Lung (tissue), 12 donors: ENCODE measurements around the gene B3GALT6. TPM values are rescaled to one million over a fixed set of nuclear protein-coding genes. Genes with fewer than 3 reads are reported as not detected.

Experiments used
- ATAC-seq: fragments of 200-7000 bp; cut with Tn5 transposase; one replicate; pipeline ENCODE4 v1.9.1; 2020; ENCODE audit warnings: moderate number of reproducible peaks; ENCODE audit not compliant: insufficient read depth, low FRiP score
- DNase-seq, 3 donors: peaks; one replicate each; pipeline ENCODE4 v3.0.0-alpha.2; 2013 to 2017
- H3K27ac ChIP-seq, 2 donors: one replicate each; pipeline ENCODE4 v1.5.1; 2013; ENCODE audit warnings: mild to moderate bottlenecking in 2 of 2, moderate library complexity in 2 of 2, control low read depth in 1 of 2, inconsistent platforms in 1 of 2, low read depth in 1 of 2, low read length in 1 of 2
- H3K27me3 ChIP-seq, 3 donors: one replicate each; pipeline ENCODE4 v1.5.1; 2013; ENCODE audit warnings: low read length in 2 of 3; ENCODE audit not compliant: control insufficient read depth in 3 of 3, insufficient read depth in 3 of 3
- H3K36me3 ChIP-seq, 4 donors: one replicate each; pipeline ENCODE4 v1.5.1; 2013; ENCODE audit warnings: low read length in 4 of 4, mild to moderate bottlenecking in 1 of 4, moderate library complexity in 1 of 4; ENCODE audit not compliant: control insufficient read depth in 4 of 4, insufficient read depth in 4 of 4
- H3K4me1 ChIP-seq, 5 donors: one replicate each; pipeline ENCODE4 v1.5.1; 2013; ENCODE audit warnings: low read length in 5 of 5, mild to moderate bottlenecking in 2 of 5, moderate library complexity in 1 of 5; ENCODE audit not compliant: control insufficient read depth in 5 of 5, insufficient read depth in 5 of 5
- H3K4me3 ChIP-seq: one replicate; pipeline ENCODE4 v1.5.1; 2013; ENCODE audit warnings: mild to moderate bottlenecking, control low read depth, moderate library complexity
- H3K9ac ChIP-seq, 2 donors: one replicate each; pipeline ENCODE4 v1.5.1; 2013; ENCODE audit warnings: low read length in 2 of 2, control low read depth in 1 of 2; ENCODE audit not compliant: insufficient read depth in 1 of 2
- H3K9me3 ChIP-seq, 4 donors: one replicate each; pipeline ENCODE4 v1.5.1; 2013; ENCODE audit warnings: low read length in 3 of 4, mild to moderate bottlenecking in 1 of 4, moderate library complexity in 1 of 4; ENCODE audit not compliant: control insufficient read depth in 4 of 4, insufficient read depth in 3 of 4
- WGBS, 2 donors: extraction: QIAGEN DNeasy Blood & Tissue Kit; methylation state at CpG; one replicate each; pipeline ENCODE4 v1.1.7; 2013; 5-methylcytosine and 5-hydroxymethylcytosine counted together
- polyA plus RNA-seq, 2 donors: library from polyadenylated mRNA; stranded (reverse); fragments of 200-250 nt; gene quantifications; one replicate each; pipeline ENCODE4 v1.2.1, GENCODE V29; 2013
- total RNA-seq, 2 donors: library from RNA; depleted of rRNA in 1 of 2; stranded (reverse); fragments of >200 nt in 1 of 2; gene quantifications; one replicate each; pipeline ENCODE4 v1.2.1, GENCODE V29; 2014 to 2021
- TF ChIP-seq, protein P1 (sequence below): IDR thresholded peaks from 2 replicates; pipeline ENCODE4 v1.5.1; 2012; ENCODE audit warnings: mild to moderate bottlenecking; ENCODE audit errors: control extremely low read depth, extremely low read depth
- donor health status: control.
- donor health status: control.
- donor health status: Bipolar disorder and iron deficiency.
- donor health status: healthy.
- donor health status: DM: yes; HTN: yes; CAD: no.

The B3GALT6 gene
- total and polyA plus RNA-seq, 4 donors, result 7.0 to 28.3 (median 15.8) TPM

DNA sequence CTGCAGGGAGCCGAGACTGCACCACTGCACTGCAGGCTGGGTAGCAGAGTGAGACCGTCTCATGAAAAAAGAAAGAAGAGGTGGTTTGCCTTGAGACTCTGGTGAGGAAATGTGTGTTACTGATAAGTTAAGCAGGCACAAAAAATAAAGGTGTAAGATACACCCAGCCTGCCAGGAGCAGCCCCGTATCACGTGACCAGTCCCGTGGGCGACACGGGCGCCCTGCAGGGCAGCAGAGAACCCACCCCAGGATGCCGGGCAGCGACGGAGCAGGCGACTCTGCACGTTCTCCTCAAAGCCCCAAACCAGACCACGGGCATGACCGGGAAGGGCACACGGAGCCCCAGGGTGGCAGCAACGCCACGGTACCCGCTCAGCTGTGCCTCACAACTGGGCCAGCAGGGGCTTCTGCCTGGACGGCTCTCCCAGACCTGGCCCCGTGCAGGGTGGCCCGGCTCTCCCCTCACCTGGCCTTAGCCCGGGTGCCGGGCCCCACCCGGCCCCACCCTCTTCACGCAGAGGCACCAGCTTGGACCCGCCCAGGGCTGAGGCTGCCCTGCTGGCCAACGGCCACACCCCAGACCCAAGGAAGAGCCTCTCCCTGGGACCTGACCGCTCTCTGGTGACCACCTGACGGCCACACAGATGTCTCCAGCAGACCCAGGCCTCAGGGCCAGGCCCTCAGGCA is 10.0 kb upstream of the B3GALT6 start:
- no peak overlapping the region for H3K4me3 ChIP-seq
- no peak for DNase-seq

DNA sequence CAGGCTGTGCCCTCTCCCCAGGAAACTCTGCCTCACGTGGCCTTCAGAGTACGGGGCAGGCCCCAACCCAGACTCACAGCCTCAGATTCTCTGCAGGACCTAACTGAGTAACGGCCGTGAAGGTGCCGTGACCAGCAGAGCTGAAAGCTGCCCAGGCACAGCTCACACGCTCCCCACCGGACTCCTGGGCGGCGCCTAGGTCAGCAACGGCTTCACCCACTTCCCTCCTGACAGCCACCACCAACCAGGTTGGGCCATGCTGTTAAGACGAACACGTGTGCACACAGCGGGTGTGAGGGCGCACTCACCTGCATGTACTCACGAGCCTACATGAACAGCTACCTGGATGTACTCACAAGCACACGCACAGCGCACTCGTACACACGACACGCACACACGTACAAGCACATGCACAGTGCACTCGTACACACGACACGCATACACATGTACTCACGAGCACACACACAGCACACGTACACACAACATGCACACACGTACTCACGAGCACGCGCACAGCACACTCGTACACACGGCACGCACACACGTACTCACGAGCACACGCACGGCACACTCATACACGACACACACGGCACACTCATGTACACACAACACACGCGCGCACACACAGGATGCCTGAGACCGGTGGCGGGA is 9.3 kb upstream of the B3GALT6 start:
- H3K27ac ChIP-seq, result no peak overlapping the region
- no peaks in the 10 kb centered on the region for H3K4me1 ChIP-seq
- no peak for ATAC-seq
- H3K9me3 ChIP-seq, result peaks cover 0 to 2% (median 0%) of the 10 kb centered on the region in 4 donors
- 95 to 97% methylated on average over 44 of the region's 44 CpGs for WGBS, 2 donors
- H3K4me3 ChIP-seq, result no peak overlapping the region
- H3K27me3 ChIP-seq, result no peaks in the 10 kb centered on the region
- no peak overlapping the region for H3K9ac ChIP-seq
- TF ChIP-seq, protein P1, sequence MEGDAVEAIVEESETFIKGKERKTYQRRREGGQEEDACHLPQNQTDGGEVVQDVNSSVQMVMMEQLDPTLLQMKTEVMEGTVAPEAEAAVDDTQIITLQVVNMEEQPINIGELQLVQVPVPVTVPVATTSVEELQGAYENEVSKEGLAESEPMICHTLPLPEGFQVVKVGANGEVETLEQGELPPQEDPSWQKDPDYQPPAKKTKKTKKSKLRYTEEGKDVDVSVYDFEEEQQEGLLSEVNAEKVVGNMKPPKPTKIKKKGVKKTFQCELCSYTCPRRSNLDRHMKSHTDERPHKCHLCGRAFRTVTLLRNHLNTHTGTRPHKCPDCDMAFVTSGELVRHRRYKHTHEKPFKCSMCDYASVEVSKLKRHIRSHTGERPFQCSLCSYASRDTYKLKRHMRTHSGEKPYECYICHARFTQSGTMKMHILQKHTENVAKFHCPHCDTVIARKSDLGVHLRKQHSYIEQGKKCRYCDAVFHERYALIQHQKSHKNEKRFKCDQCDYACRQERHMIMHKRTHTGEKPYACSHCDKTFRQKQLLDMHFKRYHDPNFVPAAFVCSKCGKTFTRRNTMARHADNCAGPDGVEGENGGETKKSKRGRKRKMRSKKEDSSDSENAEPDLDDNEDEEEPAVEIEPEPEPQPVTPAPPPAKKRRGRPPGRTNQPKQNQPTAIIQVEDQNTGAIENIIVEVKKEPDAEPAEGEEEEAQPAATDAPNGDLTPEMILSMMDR, result no peak
- peaks cover 11 to 82% (median 18%) of the 10 kb centered on the region in 4 donors for H3K36me3 ChIP-seq
- DNase-seq, result no peak

More for the DNA sequence above, 10.0 kb upstream of the B3GALT6 start:
- Histone ChIP-seq H3K9ac (no peak overlapping the region), H3K4me1 (no peaks in the 10 kb centered on the region), H3K27ac (no peak overlapping the region), H3K9me3 (peaks cover 0 to 2% (median 0%) of the 10 kb centered on the region in 4 donors), H3K27me3 (no peaks in the 10 kb centered on the region), H3K36me3 (peaks cover 11 to 84% (median 21%) of the 10 kb centered on the region in 4 donors)
- ATAC-seq, result no peak
- WGBS, 2 donors, result 89 to 94% methylated on average over 30 of the region's 30 CpGs
- TF ChIP-seq, protein P1, result no peak

DNA sequence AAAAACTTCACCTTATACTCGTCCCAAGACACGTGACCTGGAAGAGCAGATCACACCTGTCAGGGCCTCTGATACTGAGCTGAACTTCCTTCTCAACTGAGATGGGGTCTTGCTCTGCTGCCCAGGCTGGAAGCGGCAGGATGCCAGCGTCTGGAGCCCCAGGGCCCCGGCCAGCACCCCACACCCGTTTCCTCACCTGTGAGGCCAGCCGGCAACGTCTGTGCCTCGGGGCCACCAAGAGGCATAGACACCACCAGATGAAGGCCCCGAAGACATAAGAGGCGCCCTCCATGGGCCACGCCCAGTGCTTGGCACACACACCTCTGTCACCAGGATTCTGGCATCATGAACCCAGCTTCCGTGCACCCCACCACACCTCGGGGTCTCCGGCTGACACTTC is 8.7 kb upstream of the B3GALT6 start:
- TF ChIP-seq, protein P1, result no peak
- Histone ChIP-seq H3K4me1 (no peaks in the 10 kb centered on the region), H3K27ac (no peak overlapping the region), H3K36me3 (peaks cover 7 to 82% (median 15%) of the 10 kb centered on the region in 4 donors), H3K9ac (no peak overlapping the region), H3K9me3 (no peaks in the 10 kb centered on the region), H3K27me3 (no peaks in the 10 kb centered on the region), H3K4me3 (no peak overlapping the region)
- no peak for ATAC-seq
- 96 to 99% methylated on average over 13 to 15 of the region's 15 CpGs for WGBS, 2 donors
- no peak for DNase-seq
